Left cardiac atrium (tissue), 2 donors: Measurements from ENCODE around the gene C5orf46. TPM values are rescaled to one million over a fixed set of nuclear protein-coding genes. Genes with fewer than 3 reads are reported as not detected.

Experiments used
- total RNA-seq, 2 donors: library from RNA; stranded (reverse); fragmentation: NEBNext Ultra II Directional; extraction: Animal tissue kit (Norgen Biotek cat#: 25700); gene quantifications; one replicate each; pipeline ENCODE4 v1.2.1, GENCODE V29; 2021
- donor health status: DM: no; HTN: yes; CAD: no; lungs with severe emphysema.
- donor health status: DM: yes; HTN: yes; CAD: no.

C5orf46 gene
- total RNA-seq, 2 donors from 2014 or later, result 1.0 to 2.7 TPM

Other genes starting within 250 kb of the C5orf46 start
- gene JAKMIP2, start 123.8 kb downstream of the C5orf46 start, total RNA-seq, result under 1 TPM; 0.29 to 0.53 TPM
- gene SPINK1, start 74.9 kb downstream of the C5orf46 start, total RNA-seq, result not detected
- gene SCGB3A2, start 27.8 kb downstream of the C5orf46 start, total RNA-seq, result not detected
- under 1 TPM; 0.18 to 0.65 TPM for gene SPINK5, start 157.4 kb upstream of the C5orf46 start, total RNA-seq